HPDE6-E6E7 (cell line): Measurements from ENCODE around the gene RPTOR.

Source experiments
- DNase-seq: peaks from one replicate; pipeline ENCODE4 v3.0.0; 2011; ENCODE audit warnings: missing footprints; ENCODE audit errors: extremely low spot score

Gene RPTOR

DNA sequence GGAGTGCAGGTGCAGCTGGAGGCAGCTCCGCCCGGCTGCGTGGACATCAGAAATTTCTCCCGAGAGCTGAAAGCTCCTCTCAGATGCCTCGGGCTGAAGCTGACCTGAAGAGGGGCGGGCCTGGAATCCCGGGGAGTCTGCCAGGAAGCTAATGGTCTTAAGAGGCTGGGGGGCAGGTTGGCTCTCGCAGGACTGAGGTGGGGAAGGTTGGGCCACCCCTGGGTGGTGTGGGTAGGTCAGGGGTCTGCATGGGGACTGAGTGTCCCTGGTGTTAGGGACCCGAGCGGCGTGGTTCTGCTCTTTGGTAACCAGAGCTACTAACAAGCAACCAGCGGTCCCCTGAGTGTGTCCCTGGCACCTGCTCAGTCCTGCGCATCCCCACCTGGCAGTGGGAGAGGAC is 450.5 kb downstream of the RPTOR start:
- DNase-seq: no peak

DNA sequence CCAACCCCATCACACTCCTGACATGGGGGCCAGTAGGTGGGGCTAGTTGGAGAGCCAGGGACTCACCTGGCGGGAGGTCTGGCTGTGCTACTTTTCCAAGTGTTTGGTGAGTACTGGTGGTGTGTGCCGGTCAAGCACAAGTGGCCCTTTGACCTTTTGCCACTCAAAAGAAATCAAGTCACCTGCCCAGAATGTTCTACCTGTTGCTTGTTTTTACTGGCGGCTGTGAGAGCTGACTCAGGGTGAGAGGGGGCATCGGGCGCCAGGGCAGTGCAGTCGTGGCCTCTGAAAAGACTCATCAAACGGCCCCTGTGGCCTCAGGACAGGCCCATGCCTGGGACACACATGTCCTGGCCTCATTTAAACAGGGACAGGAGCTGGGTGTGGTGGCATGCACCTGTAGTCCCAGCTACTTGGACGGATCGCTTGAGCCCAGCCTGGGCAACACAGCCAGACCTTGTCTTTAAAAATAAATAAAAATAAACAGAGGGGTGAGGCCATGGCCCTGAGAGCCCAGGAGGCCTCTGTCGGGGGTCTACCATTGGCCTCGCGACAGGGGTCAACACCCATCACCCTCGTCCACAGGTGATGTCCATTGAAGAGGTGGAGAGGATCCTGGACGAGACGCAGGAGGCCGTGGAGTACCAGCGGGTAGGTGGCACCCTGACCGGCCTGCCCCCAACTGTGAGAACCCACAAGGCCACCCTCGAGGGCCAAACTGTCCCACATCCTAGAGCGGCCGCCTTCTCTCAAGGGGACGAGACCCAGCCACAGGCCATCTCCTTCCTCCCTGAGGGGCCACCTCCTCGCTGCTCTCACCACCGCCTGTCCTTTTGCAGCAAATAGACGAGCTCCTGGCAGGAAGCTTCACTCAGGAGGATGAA is 452.0 kb downstream of the RPTOR start:
- DNase-seq: no peak

- no peak for DNase-seq
Measured at GRCh38 chr17:80997424-80998117, 452.9 kb downstream of the RPTOR start.

DNA sequence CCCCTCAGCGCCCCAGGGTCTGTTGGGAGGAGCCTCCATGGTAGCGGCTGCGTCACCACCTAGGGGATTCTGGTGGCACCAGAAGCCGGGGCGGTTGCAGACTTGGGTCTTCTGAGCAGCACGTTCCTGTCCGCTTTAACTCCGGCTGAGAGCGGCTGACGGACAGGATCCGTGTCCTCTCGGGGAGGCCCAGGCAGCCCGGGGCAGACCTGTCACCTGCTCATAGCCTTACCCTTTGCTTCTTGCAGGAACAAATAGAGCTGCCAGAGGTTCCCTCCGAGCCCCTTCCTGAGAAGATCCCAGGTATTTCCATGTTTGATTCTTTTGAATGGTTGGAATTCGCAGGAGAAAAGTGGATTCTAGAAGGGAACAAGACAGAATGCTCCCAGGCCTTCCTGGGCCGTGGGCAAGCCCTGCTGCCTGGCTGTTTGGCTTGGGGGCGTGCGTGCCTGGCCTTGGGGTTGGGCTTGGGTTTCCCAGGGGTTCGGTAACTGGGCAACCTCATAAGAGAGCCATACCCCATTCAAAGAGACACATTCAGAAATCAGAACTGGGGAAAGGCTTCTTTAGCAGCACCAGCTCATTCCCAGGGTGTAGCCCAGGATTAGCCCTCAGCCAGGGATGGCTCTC is 453.6 kb downstream of the RPTOR start:
- no peak for DNase-seq

DNA sequence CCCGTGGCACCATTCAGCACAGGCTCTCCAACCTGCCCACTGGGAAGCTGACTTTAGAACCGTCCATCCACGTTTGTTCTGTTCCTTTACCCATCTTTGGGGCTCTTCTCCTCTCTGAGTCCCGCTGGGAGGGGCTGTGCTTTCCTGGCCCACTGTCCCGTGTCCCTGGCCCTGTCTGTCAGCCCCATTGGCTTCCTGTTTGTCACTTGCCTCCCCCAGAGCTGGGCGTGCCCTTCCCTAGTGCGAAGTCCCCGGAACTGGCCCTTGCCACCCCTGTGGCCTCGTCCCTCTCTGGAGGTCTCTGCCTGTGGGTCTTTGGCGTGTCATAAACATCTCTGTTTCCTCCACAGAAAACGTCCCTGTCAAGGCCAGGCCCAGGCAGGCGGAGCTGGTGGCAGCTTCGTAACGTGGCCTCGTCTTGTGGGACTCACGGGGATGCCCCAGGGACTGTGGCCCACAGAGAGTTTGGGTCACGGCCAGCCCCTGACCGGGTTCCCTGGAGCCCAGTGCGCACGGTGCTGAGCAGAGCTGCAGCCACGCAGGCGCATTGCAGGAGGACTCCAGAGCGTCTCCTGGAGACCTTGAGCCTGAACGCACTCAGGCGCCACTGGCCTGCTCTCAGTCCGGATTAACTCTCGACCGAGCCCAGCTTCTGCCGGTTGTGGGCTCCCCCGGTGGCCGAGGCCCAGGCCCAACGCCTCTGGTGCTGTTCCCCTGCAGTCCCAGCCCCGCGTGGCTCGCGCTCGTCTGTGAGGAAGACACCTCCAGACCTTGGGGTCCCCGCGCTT is 454.3 kb downstream of the RPTOR start:
- no peak for DNase-seq

- no peak for DNase-seq
Measured at GRCh38 chr17:80999536-81000333, 455.1 kb downstream of the RPTOR start.

DNA sequence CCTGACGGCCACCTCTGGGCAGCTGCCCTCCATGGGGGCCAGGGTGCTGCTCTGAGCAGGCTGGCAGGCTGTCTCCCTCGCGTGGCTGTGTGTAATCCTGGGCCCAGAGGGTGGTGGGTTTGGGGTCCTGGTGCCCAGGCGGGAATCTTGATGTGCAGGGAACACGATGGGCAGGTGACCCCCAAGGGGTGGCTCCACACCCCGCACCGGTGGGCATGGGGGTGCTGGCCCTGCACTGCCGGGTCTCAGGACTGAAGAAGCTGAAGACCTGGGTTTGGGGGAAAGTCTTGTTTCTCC is 455.6 kb downstream of the RPTOR start:
- no peak for DNase-seq

DNA sequence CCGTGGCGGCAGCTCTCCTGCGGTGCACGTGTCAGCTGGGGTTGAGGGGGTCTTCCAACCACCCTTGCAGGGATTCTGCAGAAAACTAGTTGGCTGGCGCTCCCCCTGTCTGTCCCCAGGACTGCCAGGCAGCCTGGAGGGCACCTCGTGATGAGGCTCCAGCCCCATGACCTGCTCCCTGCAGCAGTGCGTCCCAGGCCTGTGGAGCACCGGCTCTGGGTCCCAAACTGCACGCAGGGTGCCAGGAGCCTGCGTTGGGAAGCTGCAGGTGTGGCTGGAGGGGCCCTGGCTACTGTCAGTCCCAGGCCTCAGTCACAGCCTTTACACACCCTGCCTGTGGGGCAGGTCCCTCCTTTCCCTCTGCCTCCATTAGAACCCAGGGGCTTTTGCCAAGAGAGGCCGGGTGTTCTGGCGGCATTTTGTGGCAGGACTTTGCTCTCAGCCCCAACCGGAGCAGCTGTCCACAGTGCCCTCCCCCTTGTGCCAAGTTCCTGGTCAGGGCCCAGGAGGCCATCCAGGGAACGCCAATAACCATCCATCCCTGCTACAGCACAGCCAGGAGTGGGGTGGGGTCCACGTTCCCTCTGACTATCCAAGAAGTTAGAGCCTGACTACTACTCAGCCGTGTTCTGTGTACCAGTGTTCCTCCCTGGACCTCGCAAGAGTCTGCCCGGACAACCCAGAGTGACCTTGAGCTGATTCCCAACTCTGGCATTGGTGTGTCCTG is 456.2 kb downstream of the RPTOR start:
- DNase-seq: no peak

DNA sequence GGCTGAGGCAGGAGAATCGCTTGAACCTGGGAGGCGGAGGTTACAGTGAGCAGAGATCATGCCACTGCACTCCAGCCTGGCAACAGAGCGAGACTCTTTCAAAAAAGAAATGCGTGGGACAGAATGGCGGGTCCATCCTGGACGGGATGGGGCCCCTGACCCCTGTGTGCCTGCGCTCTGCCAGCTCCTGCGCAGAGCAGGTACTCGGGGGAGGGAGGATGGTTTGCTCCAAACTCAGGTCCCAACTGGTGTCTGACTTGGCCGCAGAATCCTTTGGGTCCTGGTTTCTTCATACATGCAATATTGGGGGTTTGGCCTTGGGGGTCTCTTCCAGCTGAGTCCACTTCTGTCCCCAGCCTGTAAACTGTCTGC is 457.4 kb downstream of the RPTOR start:
- DNase-seq: no peak

DNA sequence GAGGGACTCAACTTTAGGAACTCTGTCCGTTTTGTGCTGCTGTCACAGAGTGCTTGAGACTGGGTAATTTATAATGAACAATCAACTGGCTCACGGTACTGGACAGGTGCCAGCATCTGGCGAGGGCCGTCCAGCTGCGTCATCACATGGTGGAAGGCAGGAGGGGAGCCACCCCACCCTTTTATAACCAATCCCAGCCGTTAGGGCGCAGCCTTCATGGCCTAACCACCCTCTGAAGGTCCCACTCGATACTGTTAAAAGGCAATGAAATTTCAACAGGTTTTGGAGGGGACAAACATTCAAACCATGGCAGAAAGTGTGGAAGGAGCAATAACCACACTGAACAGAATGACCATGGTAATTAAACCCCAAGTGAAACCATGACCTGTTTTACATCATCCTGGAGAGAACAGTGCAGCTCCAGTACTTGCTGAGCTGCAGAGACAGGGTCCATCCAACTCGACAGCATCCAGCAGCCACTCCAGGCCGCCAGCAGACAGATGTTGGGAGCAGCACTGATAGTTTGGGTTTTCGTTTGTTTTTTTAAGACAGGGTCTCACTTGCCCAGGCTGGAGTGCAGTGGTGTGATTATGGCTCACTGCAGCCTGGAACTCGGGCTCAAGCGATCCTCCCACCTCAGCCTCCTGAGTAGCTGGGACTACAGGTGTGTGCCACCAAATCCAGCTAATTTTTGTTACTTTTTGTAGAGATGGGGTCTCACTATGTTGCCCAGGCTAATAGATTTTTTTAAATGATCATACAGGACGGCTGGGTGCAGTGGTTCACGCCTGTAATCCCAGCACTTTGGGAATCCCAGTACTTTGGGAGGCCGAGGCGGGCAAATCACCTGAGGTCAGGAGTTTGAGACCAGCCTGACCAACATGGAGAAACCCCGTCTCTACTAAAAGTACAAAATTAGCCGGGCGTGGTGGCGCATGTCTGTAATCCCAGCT is 458.0 kb downstream of the RPTOR start:
- DNase-seq: peak; percentile 63

DNA sequence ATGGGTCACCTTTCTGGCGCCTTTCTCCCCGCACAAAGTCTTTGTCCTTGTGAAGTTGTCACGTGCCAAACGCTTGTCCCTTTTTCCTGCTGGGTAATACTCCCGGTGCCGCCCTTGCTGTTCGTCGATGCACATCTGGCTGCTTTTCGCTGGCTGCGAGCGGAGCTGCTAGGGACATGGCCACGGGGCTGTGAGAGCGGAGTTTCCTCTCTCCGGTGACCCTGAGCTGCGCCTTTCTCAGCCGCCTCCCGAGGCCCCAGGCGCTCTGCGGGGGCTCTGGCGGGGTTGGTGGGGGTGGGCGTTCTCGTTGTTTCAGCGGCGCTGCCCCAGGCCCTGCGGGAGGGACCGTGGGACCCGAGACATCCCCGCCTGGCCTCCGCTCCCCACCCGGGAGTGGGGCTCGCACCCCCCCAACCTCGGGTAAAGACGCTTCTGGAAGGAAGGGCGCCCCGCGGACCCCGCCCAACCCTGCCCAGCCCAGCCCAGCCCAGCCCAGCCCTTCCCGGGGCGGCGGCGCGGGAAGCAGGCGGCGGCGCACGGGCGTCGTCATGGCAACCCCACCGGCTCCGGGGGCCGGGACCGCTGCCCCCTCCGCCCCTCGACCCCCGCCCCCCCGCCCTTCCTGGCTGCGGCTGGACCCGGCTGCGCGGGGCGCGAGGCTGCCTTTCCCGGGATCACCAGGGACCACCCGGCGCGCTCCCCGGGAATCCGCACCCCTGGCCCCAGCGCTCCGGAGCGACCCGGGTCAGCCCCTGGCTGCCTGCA is 459.3 kb downstream of the RPTOR start:
- no peak for DNase-seq

DNA sequence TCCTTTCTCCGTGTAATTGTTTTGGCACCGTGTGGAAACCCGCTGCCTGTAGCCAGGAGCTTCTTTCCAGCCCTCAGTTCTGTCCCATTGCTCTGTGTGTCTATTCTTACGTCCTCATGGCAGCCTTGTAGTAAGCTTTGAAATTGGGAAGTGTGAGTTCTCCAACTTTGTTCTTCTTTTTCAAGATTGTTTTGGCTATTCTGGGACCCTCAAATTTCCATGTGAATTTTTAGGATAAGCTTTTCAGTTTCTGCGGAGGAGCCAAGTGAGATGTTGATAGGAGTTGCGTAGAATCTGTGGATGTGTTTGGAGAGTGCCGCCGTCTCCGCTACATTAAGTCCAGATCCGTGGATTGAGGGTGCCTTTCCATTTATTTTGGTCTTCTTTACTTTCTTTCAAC is 462.3 kb downstream of the RPTOR start:
- DNase-seq: no peak

DNA sequence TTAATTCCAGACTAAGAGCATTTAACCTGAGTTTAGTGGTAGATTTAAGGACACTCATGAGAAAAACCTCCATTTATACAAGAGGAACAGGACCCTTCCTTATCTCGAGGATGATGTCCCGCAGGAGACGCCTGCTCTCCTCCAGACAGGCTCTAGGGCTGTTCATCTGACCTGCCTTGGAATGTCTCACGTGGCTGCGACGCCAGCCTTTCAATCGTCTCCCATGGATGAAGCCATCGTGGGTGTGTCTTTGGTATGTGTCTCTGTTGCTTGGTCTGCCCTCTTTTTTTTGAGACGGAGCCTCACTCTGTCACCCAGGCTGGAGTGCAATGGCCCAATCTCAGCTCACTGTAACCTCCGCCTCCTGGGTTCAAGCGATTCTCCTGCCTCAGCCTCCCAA is 463.5 kb downstream of the RPTOR start:
- DNase-seq: no peak

DNA sequence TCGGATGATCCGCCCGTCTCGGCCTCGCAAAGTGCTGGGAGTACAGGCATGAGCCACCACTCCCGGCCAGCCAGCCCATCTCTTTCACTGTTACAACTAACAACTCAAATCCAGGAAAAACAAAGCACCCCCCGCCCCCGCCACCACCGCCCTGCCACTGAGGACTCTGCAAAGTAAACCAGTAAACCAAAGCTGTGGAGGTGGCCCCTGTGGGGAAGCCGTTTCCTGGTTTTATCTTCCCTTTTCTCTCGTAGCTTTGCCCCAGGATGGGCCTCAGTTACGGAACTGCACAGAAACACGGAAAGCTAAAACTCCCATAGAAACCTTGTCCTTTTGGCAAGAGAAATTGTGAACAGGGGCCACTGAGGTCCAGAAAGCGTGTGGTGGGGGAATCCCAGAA is 464.5 kb downstream of the RPTOR start:
- no peak for DNase-seq

DNA sequence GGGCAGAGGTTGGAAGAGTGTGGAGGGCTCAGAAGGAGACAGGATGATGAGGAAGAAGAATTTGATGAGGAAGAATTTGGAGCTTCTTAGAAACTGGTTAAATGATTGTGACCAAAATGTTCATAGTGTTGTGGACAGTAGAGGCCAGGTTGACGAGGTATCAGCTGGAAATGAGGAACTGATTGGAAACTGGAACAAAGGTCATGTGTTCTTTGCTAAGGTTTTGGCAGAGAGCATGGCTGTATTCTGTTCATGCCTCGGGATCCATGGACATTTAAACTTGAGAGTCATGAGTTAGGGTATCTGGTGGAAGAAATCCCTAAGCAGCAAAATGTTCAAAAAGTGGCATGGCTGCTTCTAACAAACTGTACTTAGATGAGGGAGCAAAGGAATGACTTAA is 466.3 kb downstream of the RPTOR start:
- no peak for DNase-seq

- DNase-seq: no peak
Measured at GRCh38 chr17:81011951-81012350, 467.3 kb downstream of the RPTOR start.

- DNase-seq: no peak
Measured at GRCh38 chr17:81012574-81013447, 468.2 kb downstream of the RPTOR start.

DNA sequence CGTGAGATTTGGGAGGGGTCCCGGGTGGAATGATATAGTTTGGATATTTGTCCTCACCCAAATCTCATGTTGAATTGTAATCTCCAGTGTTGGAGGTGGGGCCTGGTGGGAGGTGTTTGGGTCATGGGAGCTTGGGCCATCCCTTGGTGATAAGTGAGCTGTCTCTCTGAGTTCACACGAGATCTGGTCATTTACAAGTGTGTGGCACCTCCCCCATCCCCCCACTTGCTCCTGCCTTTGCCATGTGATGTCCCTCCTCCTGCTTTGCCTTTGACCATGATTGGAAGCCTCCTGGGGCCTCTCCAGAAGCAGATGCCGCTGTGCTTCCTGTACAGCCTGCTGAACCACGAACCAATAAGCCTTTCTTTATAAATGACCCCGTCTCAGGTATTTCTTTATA is 469.0 kb downstream of the RPTOR start:
- no peak for DNase-seq
